Mesenchymal stem cell (in vitro differentiated cells and primary cell): Measurements from ENCODE around the gene STAM.
"Not testable (repeated sequence)": the region's sequence is repeated elsewhere in the genome, so short reads cannot be mapped to it uniquely, and the experiment has no call there.

Source experiments
- DNase-seq: peaks from one replicate; pipeline ENCODE4 v3.0.0-alpha.2; 2013
- H2AFZ ChIP-seq: one replicate; pipeline ENCODE4 v1.6.1; 2013; ENCODE audit warnings: low read depth, mild to moderate bottlenecking, control low read depth, inconsistent platforms, low read length, moderate library complexity
- H2AK5ac ChIP-seq: 2 replicates; pipeline ENCODE4 v1.6.1; 2013; ENCODE audit warnings: low read length, moderate library complexity, mild to moderate bottlenecking, inconsistent platforms; ENCODE audit not compliant: severe bottlenecking
- H2BK120ac ChIP-seq: one replicate; pipeline ENCODE4 v1.6.1; 2013; ENCODE audit warnings: low read depth, mild to moderate bottlenecking, inconsistent platforms, low read length, moderate library complexity
- H2BK12ac ChIP-seq, 2 experiments: one replicate each; pipeline ENCODE4 v1.6.1; 2013; ENCODE audit warnings: inconsistent platforms in 2 of 2, low read length in 2 of 2, mild to moderate bottlenecking in 2 of 2, moderate library complexity in 2 of 2, control low read depth in 1 of 2
- H2BK15ac ChIP-seq: one replicate; pipeline ENCODE4 v1.6.1; 2013; ENCODE audit warnings: mild to moderate bottlenecking, low read depth, inconsistent platforms; ENCODE audit not compliant: poor library complexity, severe bottlenecking
- H2BK5ac ChIP-seq: 2 replicates; pipeline ENCODE4 v1.6.1; 2013; ENCODE audit warnings: low read depth, mild to moderate bottlenecking, low read length, control low read depth, inconsistent platforms; ENCODE audit not compliant: poor library complexity, severe bottlenecking
- H3K14ac ChIP-seq, 2 experiments: one replicate each; pipeline ENCODE4 v1.6.1; 2013; ENCODE audit warnings: inconsistent platforms in 2 of 2, low read length in 2 of 2, control low read depth in 1 of 2, mild to moderate bottlenecking in 1 of 2, moderate library complexity in 1 of 2
- H3K18ac ChIP-seq, 2 experiments: one replicate each; pipeline ENCODE4 v1.6.1; 2013; ENCODE audit warnings: inconsistent platforms in 2 of 2, low read length in 2 of 2, control low read depth in 1 of 2, low read depth in 1 of 2, mild to moderate bottlenecking in 1 of 2
- H3K23ac ChIP-seq, 2 experiments: one replicate each; pipeline ENCODE4 v1.6.1; 2013; ENCODE audit warnings: inconsistent platforms in 2 of 2, low read length in 2 of 2, mild to moderate bottlenecking in 2 of 2, moderate library complexity in 2 of 2, control low read depth in 1 of 2
- H3K27ac ChIP-seq: 2 replicates; pipeline ENCODE4 v1.5.1; 2013; ENCODE audit warnings: mild to moderate bottlenecking, moderate library complexity, low read length, control low read depth, inconsistent platforms; ENCODE audit not compliant: poor library complexity, severe bottlenecking
- H3K27me3 ChIP-seq, 2 experiments: 2 replicates each; pipeline versions ENCODE4 v1.6.1 to v1.7.0; 2013; ENCODE audit warnings: low read length in 2 of 2, mild to moderate bottlenecking in 2 of 2, moderate library complexity in 2 of 2, control low read depth in 1 of 2, inconsistent platforms in 1 of 2; ENCODE audit not compliant: control insufficient read depth in 1 of 2, insufficient read depth in 1 of 2
- H3K36me3 ChIP-seq, 2 experiments: 2 replicates each; pipeline versions ENCODE4 v1.6.1 to v1.7.0; 2013; ENCODE audit warnings: low read length in 2 of 2, control low read depth in 1 of 2, inconsistent platforms in 1 of 2, low read depth in 1 of 2, mild to moderate bottlenecking in 1 of 2; ENCODE audit not compliant: insufficient read depth in 2 of 2, control insufficient read depth in 1 of 2
- H3K4ac ChIP-seq, 2 experiments: one replicate each; pipeline ENCODE4 v1.6.1; 2013; ENCODE audit warnings: inconsistent platforms in 2 of 2, low read length in 2 of 2, mild to moderate bottlenecking in 2 of 2, moderate library complexity in 2 of 2, control low read depth in 1 of 2, low read depth in 1 of 2
- H3K4me1 ChIP-seq: 2 replicates; pipeline ENCODE4 v1.6.1; 2013; ENCODE audit warnings: low read depth, low read length, control low read depth; ENCODE audit not compliant: control insufficient read depth, insufficient read depth
- H3K4me2 ChIP-seq: 2 replicates; pipeline ENCODE4 v1.6.1; 2013; ENCODE audit warnings: low read length, mild to moderate bottlenecking, inconsistent platforms; ENCODE audit not compliant: poor library complexity, severe bottlenecking
- H3K4me3 ChIP-seq, 2 experiments: 2 replicates each; pipeline versions ENCODE4 v1.5.1 to v1.7.0; 2013; ENCODE audit warnings: low read length in 2 of 2, mild to moderate bottlenecking in 2 of 2, control low read depth in 1 of 2, low read depth in 1 of 2; ENCODE audit not compliant: insufficient read depth in 1 of 2
- H3K79me1 ChIP-seq: replicated peaks from 2 replicates; pipeline ENCODE4 v1.6.1; 2013; ENCODE audit warnings: mild to moderate bottlenecking, control low read depth, low read length, inconsistent platforms; ENCODE audit not compliant: poor library complexity, severe bottlenecking
- H3K9ac ChIP-seq: 2 replicates; pipeline ENCODE4 v1.7.0; 2013; ENCODE audit warnings: mild to moderate bottlenecking, low read length, moderate library complexity
- H3K9me3 ChIP-seq: 2 replicates; pipeline ENCODE4 v1.7.0; 2013; ENCODE audit warnings: mild to moderate bottlenecking, low read length; ENCODE audit not compliant: control insufficient read depth
- H4K8ac ChIP-seq: one replicate; pipeline ENCODE4 v1.6.1; 2013; ENCODE audit warnings: inconsistent platforms, mild to moderate bottlenecking, low read length, moderate library complexity
- H4K91ac ChIP-seq: one replicate; pipeline ENCODE4 v1.6.1; 2013; ENCODE audit warnings: mild to moderate bottlenecking, low read length, inconsistent platforms
- WGBS: methylation state at CpG from one replicate; pipeline ENCODE4 v1.1.7; 2013; ENCODE audit warnings: mixed read lengths; 5-methylcytosine and 5-hydroxymethylcytosine counted together

Gene STAM

DNA sequence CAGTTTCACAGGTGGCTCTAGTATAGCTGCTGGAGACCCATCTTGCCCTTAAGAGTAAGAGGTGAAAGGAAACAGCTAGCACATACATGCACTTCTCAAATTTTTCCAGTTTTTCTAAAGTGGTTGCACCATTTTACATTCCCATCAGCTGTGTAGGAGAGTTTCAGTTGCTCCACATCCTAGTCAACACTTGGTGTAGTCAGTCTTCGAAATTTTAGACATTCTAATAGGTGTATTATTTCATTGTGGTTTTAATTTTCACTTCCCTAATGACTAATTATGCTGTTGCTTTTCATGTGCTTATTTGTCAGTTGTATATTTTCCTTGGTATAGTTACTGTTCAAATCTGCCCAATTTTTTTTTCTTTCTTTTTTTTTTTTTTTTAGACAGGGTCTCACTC, 17.3 kb upstream of the STAM start:
- H2BK120ac ChIP-seq: no peak overlapping the region
- H3K4me2 ChIP-seq: no peak overlapping the region
- H3K27ac ChIP-seq: no peak overlapping the region
- H3K9ac ChIP-seq: no peak overlapping the region
- H3K36me3 ChIP-seq: no peaks in the 10 kb centered on the region
- no peak overlapping the region for H2BK15ac ChIP-seq
- H3K18ac ChIP-seq: no peak overlapping the region
- H4K8ac ChIP-seq: no peak overlapping the region
- no peak overlapping the region for H3K4ac ChIP-seq
- H2BK12ac ChIP-seq: no peak overlapping the region
- H2BK5ac ChIP-seq: no peak overlapping the region
- no CpG with 5 or more reads among the region's 1 CpG for WGBS
- H3K4me1 ChIP-seq: no peaks in the 10 kb centered on the region
- H3K4me3 ChIP-seq: no peak overlapping the region
- no peak for DNase-seq
- H2AK5ac ChIP-seq: no peak overlapping the region
- no peak overlapping the region for H3K14ac ChIP-seq
- no peaks in the 10 kb centered on the region for H3K79me1 ChIP-seq
- H4K91ac ChIP-seq: no peak overlapping the region
- no peaks in the 10 kb centered on the region for H3K9me3 ChIP-seq
- H3K27me3 ChIP-seq: no peaks in the 10 kb centered on the region
- no peak overlapping the region for H3K23ac ChIP-seq
- no peak overlapping the region for H2AFZ ChIP-seq

- not testable (repeated sequence) for H3K4me3 ChIP-seq, DNase-seq, H3K4me1 ChIP-seq, H2BK5ac ChIP-seq, H4K8ac ChIP-seq, H2BK12ac ChIP-seq, H3K23ac ChIP-seq, H3K18ac ChIP-seq, H3K36me3 ChIP-seq, H3K9me3 ChIP-seq, H3K79me1 ChIP-seq, H3K4me2 ChIP-seq, H2BK120ac ChIP-seq, H3K27ac ChIP-seq, H3K4ac ChIP-seq, H2BK15ac ChIP-seq, H3K9ac ChIP-seq, H2AK5ac ChIP-seq, H3K14ac ChIP-seq, H4K91ac ChIP-seq, H3K27me3 ChIP-seq, H2AFZ ChIP-seq
- WGBS: 95% methylated on average over 8 of the region's 8 CpGs
Observed at GRCh38 chr10:17632590-17632989, 11.4 kb upstream of the STAM start.

- Histone ChIP-seq H3K4me3 (no peak overlapping the region), H3K27me3 (no peaks in the 10 kb centered on the region), H2AFZ (no peak overlapping the region), H3K9me3 (no peaks in the 10 kb centered on the region), H4K8ac (no peak overlapping the region), H3K27ac (no peak overlapping the region), H2BK12ac (no peak overlapping the region), H2BK5ac (no peak overlapping the region), H3K23ac (no peak overlapping the region), H3K79me1 (no peaks in the 10 kb centered on the region), H3K14ac (no peak overlapping the region), H3K4me2 (no peak overlapping the region), H2BK120ac (no peak overlapping the region), H3K36me3 (no peaks in the 10 kb centered on the region), H3K18ac (no peak overlapping the region), H2AK5ac (no peak overlapping the region), H3K4me1 (no peaks in the 10 kb centered on the region), H3K9ac (no peak overlapping the region), H2BK15ac (no peak overlapping the region), H4K91ac (no peak overlapping the region), H3K4ac (no peak overlapping the region)
- 100% methylated on average over 1 of the region's 1 CpG for WGBS
- DNase-seq: no peak
Observed at GRCh38 chr10:17633353-17633752, 10.6 kb upstream of the STAM start.

- Histone ChIP-seq H3K27ac (no peak overlapping the region), H3K27me3 (no peaks in the 10 kb centered on the region), H2BK12ac (no peak overlapping the region), H2AK5ac (no peak overlapping the region), H3K79me1 (peaks cover 4% of the 10 kb centered on the region), H3K4me3 (no peak overlapping the region), H3K23ac (no peak overlapping the region), H3K4me1 (peaks cover 3% of the 10 kb centered on the region), H3K14ac (no peak overlapping the region), H4K91ac (no peak overlapping the region), H4K8ac (no peak overlapping the region), H3K4me2 (no peak overlapping the region), H3K9ac (no peak overlapping the region), H3K18ac (no peak overlapping the region), H2BK120ac (no peak overlapping the region), H2AFZ (no peak overlapping the region), H3K9me3 (no peaks in the 10 kb centered on the region), H2BK5ac (no peak overlapping the region), H3K36me3 (no peaks in the 10 kb centered on the region), H2BK15ac (no peak overlapping the region), H3K4ac (no peak overlapping the region)
- WGBS: 98% methylated on average over 5 of the region's 5 CpGs
- no peak for DNase-seq
Observed at GRCh38 chr10:17637869-17638268, 6.1 kb upstream of the STAM start.
